Measurements from ENCODE around the gene RBMX2. TPM values are rescaled to one million over a fixed set of nuclear protein-coding genes. Genes with fewer than 3 reads are reported as not detected.
"Not testable (repeated sequence)": the region's sequence is repeated elsewhere in the genome, so short reads cannot be mapped to it uniquely, and the experiment has no call there.

RBMX2 gene, protein sequence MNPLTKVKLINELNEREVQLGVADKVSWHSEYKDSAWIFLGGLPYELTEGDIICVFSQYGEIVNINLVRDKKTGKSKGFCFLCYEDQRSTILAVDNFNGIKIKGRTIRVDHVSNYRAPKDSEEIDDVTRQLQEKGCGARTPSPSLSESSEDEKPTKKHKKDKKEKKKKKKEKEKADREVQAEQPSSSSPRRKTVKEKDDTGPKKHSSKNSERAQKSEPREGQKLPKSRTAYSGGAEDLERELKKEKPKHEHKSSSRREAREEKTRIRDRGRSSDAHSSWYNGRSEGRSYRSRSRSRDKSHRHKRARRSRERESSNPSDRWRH
- polyA plus RNA-seq = 68.9 and 73.3 TPM in 2 replicates
- polyA minus RNA-seq = 35.8 and 40.7 TPM in 2 replicates

DNA sequence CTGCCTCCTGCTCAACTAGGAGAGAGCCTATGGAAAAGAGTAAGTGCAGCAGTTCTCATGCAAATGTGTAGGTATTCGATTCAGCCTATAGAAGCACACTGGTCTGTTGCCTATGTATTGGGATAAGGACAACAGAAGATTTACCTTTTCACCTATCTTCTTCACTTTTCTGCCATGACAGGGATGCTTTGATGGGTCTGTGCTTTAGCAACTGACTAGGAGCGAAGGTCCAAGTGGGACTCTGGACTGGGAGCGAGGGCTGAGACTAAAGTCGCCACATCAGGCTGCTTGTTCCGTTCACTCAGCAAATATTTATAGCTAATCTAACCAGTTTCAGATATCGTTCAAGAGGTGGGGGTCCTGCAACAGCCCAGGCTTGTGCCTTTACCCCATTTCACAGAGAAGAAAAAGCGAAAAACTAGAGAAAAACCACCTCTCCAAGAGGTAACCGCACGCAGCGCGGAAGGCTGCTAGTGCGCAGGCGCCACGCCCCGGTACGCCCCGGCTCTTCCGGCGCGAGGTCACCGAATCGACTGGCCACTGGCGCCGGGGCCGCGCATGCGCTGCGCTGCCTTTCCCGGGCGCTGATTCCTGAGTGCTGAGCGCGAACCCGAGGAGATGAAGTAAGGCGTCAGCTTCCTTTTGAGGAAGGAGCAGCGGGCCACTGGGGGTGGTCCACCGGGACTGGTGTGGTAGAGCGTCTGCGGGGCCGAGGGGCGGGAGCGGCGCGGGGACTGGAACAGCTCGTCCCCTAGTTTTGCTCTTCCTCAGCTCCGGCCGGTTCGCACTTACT lies at the start of gene RBMX2:
RBMX2 (plus strand) TSS at position 573 of the 793 bp plus-strand sequence; CDS start at position 619, 46 bp downstream.
- no peaks in the 10 kb centered on the region for H3K27me3 ChIP-seq (ENCODE audit: insufficient read depth, low read depth, low read length)
- no peaks in the 10 kb centered on the region for H4K20me1 ChIP-seq (ENCODE audit: insufficient read depth)
- peak within 1 kb of the TSS; percentile 77 for H3K4me3 ChIP-seq (ENCODE audit: low read length)
- peaks cover 6% of the 10 kb centered on the region for H3K79me2 ChIP-seq (replicated peaks; ENCODE audit: insufficient read depth, low read length)
- peak within 1 kb of the TSS; percentile 74 for H3K27ac ChIP-seq (ENCODE audit: low read length)
- no peaks in the 10 kb centered on the region for H3K9me2 ChIP-seq (ENCODE audit: insufficient read depth, low read length)
- no peaks in the 10 kb centered on the region for H3K9me3 ChIP-seq (ENCODE audit: low read length)
- TF ChIP-seq MXI1 (conservative IDR thresholded peaks at IDR 0.05; ENCODE audit: poor library complexity, severe bottlenecking) = peak; percentile 31
- TF ChIP-seq EZH2 (IDR thresholded peaks at IDR 0.05; ENCODE audit: borderline replicate concordance, insufficient read depth, low read length, poor library complexity, severe bottlenecking) = no peak
- no peak for TF ChIP-seq SMC3 (conservative IDR thresholded peaks at IDR 0.05; ENCODE audit: poor library complexity)
- TF ChIP-seq POLR2AphosphoS5 (IDR thresholded peaks at IDR 0.05) = peak; percentile 68
- TF ChIP-seq EP300 (conservative IDR thresholded peaks at IDR 0.05; ENCODE audit: poor library complexity, severe bottlenecking) = no peak
- TF ChIP-seq RAD21 (conservative IDR thresholded peaks at IDR 0.05) = no peak
- TF ChIP-seq, protein P1, sequence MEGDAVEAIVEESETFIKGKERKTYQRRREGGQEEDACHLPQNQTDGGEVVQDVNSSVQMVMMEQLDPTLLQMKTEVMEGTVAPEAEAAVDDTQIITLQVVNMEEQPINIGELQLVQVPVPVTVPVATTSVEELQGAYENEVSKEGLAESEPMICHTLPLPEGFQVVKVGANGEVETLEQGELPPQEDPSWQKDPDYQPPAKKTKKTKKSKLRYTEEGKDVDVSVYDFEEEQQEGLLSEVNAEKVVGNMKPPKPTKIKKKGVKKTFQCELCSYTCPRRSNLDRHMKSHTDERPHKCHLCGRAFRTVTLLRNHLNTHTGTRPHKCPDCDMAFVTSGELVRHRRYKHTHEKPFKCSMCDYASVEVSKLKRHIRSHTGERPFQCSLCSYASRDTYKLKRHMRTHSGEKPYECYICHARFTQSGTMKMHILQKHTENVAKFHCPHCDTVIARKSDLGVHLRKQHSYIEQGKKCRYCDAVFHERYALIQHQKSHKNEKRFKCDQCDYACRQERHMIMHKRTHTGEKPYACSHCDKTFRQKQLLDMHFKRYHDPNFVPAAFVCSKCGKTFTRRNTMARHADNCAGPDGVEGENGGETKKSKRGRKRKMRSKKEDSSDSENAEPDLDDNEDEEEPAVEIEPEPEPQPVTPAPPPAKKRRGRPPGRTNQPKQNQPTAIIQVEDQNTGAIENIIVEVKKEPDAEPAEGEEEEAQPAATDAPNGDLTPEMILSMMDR (IDR thresholded peaks at IDR 0.05; ENCODE audit: poor library complexity, severe bottlenecking) = no peak
- TF ChIP-seq TAF1 (IDR thresholded peaks at IDR 0.05; ENCODE audit: low read depth) = peak; percentile 46
- no peaks in the 10 kb centered on the region for H3F3A ChIP-seq (ENCODE audit: insufficient read depth, low read length, poor library complexity, severe bottlenecking)
- peak within 1 kb of the TSS; percentile 59 for H3K4me2 ChIP-seq (ENCODE audit: low read length)
- peak within 1 kb of the TSS; percentile 72 for H3K9ac ChIP-seq (ENCODE audit: low read length)
- no peaks in the 10 kb centered on the region for H3K36me3 ChIP-seq (ENCODE audit: insufficient read depth, low read length)
- peak within 1 kb of the TSS; percentile 45 for H2AFZ ChIP-seq (ENCODE audit: low read depth, low read length)

DNA sequence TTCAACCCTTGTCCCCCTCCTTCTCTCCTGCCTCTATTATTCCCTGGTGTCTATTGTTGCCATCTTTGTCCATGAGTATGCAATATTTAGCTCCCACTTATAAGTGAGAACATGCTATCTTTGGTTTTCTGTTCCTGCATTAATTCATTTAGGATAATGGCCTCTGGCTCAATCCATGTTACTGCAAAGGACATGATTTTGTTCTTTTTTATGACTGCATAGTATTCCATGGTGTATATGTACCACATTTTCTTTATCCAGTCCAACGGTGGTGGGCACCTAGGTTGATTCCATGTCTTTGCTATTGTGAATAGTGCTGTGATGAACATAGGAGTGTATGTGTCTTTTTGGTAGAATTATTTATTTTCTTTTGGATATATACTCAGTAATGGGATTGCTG lies 49.7 kb upstream of the RBMX2 start:
- not testable (repeated sequence) for H3K4me3 ChIP-seq (ENCODE audit: low read length); H3K9me3 ChIP-seq (ENCODE audit: low read length); H3K27me3 ChIP-seq (ENCODE audit: insufficient read depth, low read depth, low read length); H3K9ac ChIP-seq (ENCODE audit: low read length); H3K27ac ChIP-seq (ENCODE audit: low read length); H4K20me1 ChIP-seq (ENCODE audit: insufficient read depth); H3K36me3 ChIP-seq (ENCODE audit: insufficient read depth, low read length); H3K9me2 ChIP-seq (ENCODE audit: insufficient read depth, low read length); H3K79me2 ChIP-seq (replicated peaks; ENCODE audit: insufficient read depth, low read length); H3K4me2 ChIP-seq (ENCODE audit: low read length); H2AFZ ChIP-seq (ENCODE audit: low read depth, low read length); H3F3A ChIP-seq (ENCODE audit: insufficient read depth, low read length, poor library complexity, severe bottlenecking)

DNA sequence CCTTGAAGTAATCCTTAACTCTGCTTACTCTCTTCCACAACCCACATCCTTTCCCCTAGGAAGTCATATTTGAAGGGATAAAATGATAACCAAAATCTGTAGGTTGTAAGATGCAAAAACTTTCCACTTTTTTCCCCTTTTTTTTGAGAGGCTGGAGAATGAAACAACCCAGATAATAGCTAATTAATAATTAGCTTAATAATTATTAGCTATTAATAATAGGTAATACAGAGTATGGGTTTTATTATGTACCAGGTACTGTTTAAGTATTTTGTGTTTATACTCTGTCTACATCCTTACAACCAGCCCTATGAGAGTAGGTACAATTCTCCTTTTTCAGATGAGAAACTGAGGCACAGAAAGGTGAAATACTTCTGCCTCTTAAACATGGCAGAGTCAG lies 25.7 kb upstream of the RBMX2 start:
- Histone ChIP-seq H3K4me2 (ENCODE audit: low read length) (no peak overlapping the region), H3K9me3 (ENCODE audit: low read length) (no peaks in the 10 kb centered on the region), H3F3A (ENCODE audit: insufficient read depth, low read length, poor library complexity, severe bottlenecking) (no peaks in the 10 kb centered on the region), H3K36me3 (ENCODE audit: insufficient read depth, low read length) (no peaks in the 10 kb centered on the region), H3K9me2 (ENCODE audit: insufficient read depth, low read length) (no peaks in the 10 kb centered on the region), H3K79me2 (replicated peaks; ENCODE audit: insufficient read depth, low read length) (no peaks in the 10 kb centered on the region), H4K20me1 (ENCODE audit: insufficient read depth) (no peaks in the 10 kb centered on the region), H3K27me3 (ENCODE audit: insufficient read depth, low read depth, low read length) (no peaks in the 10 kb centered on the region), H3K4me3 (ENCODE audit: low read length) (no peak overlapping the region), H2AFZ (ENCODE audit: low read depth, low read length) (no peak overlapping the region), H3K9ac (ENCODE audit: low read length) (no peak overlapping the region), H3K27ac (ENCODE audit: low read length) (no peak overlapping the region)
- no peak for TF ChIP-seq EP300 (conservative IDR thresholded peaks at IDR 0.05; ENCODE audit: poor library complexity, severe bottlenecking)

Measured in neural cell (in vitro differentiated cells).